ENCODE results near the gene PSKH1.
A peak's percentile ranks its signal among the peaks of the same experiment; 100 is the strongest.
"Not testable (repeated sequence)": the region's sequence is repeated elsewhere in the genome, so short reads cannot be mapped to it uniquely, and the experiment has no call there.

The PSKH1 gene

GRCh38 chr16:67864044-67864443 lies 29.0 kb upstream of the PSKH1 start:
- not testable (repeated sequence) for H3K4me3 ChIP-seq (ENCODE audit: low read depth, low read length); DNase-seq (ENCODE audit: low read depth)

GRCh38 chr16:67864594-67864993 lies 28.5 kb upstream of the PSKH1 start:
- no peak overlapping the region for H3K4me3 ChIP-seq (ENCODE audit: low read depth, low read length)

GRCh38 chr16:67865318-67865717 lies 27.7 kb upstream of the PSKH1 start:
- no peak overlapping the region for H3K4me3 ChIP-seq (ENCODE audit: low read depth, low read length)
- no peak for DNase-seq (ENCODE audit: low read depth)

More at GRCh38 chr16:67864594-67864993, 28.5 kb upstream of the PSKH1 start:
- no peak for DNase-seq (ENCODE audit: low read depth)

- H3K4me3 ChIP-seq (ENCODE audit: low read depth, low read length): no peak overlapping the region
- no peak for DNase-seq (ENCODE audit: low read depth)
Observed at GRCh38 chr16:67868290-67868689, 24.8 kb upstream of the PSKH1 start.

- no peak overlapping the region for H3K4me3 ChIP-seq (ENCODE audit: low read depth, low read length)
- no peak for DNase-seq (ENCODE audit: low read depth)
Observed at GRCh38 chr16:67869653-67870052, 23.4 kb upstream of the PSKH1 start.

- H3K4me3 ChIP-seq (ENCODE audit: low read depth, low read length): no peak overlapping the region
- no peak for DNase-seq (ENCODE audit: low read depth)
Observed at GRCh38 chr16:67871256-67871655, 21.8 kb upstream of the PSKH1 start.

GRCh38 chr16:67872131-67872630 lies 20.9 kb upstream of the PSKH1 start:
- H3K4me3 ChIP-seq (ENCODE audit: low read depth, low read length): no peak overlapping the region

GRCh38 chr16:67872631-67873434 lies 20.2 kb upstream of the PSKH1 start, which contains the start of gene EDC4:
TSS of gene EDC4 (plus strand) at chr16:67873052. CDS start at chr16:67873262, 210 bp downstream.
- no peak for DNase-seq (ENCODE audit: low read depth)
- peak within 1 kb of the TSS; percentile 84 for H3K4me3 ChIP-seq (ENCODE audit: low read depth, low read length)

More at GRCh38 chr16:67872131-67872630, 20.9 kb upstream of the PSKH1 start:
- no peak for DNase-seq (ENCODE audit: low read depth)

GRCh38 chr16:67873435-67874370 lies 19.4 kb upstream of the PSKH1 start:
- H3K4me3 ChIP-seq (ENCODE audit: low read depth, low read length): peak overlapping the region; percentile 84
- DNase-seq (ENCODE audit: low read depth): no peak

GRCh38 chr16:67874372-67874771 lies 18.7 kb upstream of the PSKH1 start:
- H3K4me3 ChIP-seq (ENCODE audit: low read depth, low read length): peak overlapping the region; percentile 84
- DNase-seq (ENCODE audit: low read depth): no peak

- DNase-seq (ENCODE audit: low read depth): no peak
- no peak overlapping the region for H3K4me3 ChIP-seq (ENCODE audit: low read depth, low read length)
Observed at GRCh38 chr16:67877064-67877463, 16.0 kb upstream of the PSKH1 start.

- H3K4me3 ChIP-seq (ENCODE audit: low read depth, low read length): no peak overlapping the region
- no peak for DNase-seq (ENCODE audit: low read depth)
Observed at GRCh38 chr16:67878232-67878631, 14.8 kb upstream of the PSKH1 start.

GRCh38 chr16:67878846-67879245 lies 14.2 kb upstream of the PSKH1 start:
- DNase-seq (ENCODE audit: low read depth): no peak
- no peak overlapping the region for H3K4me3 ChIP-seq (ENCODE audit: low read depth, low read length)

- no peak for DNase-seq (ENCODE audit: low read depth)
- no peak overlapping the region for H3K4me3 ChIP-seq (ENCODE audit: low read depth, low read length)
Observed at GRCh38 chr16:67879462-67879861, 13.6 kb upstream of the PSKH1 start.

- DNase-seq (ENCODE audit: low read depth): no peak
- no peak overlapping the region for H3K4me3 ChIP-seq (ENCODE audit: low read depth, low read length)
Observed at GRCh38 chr16:67879936-67880335, 13.1 kb upstream of the PSKH1 start.

GRCh38 chr16:67880584-67880983 lies 12.5 kb upstream of the PSKH1 start:
- no peak overlapping the region for H3K4me3 ChIP-seq (ENCODE audit: low read depth, low read length)
- no peak for DNase-seq (ENCODE audit: low read depth)

GRCh38 chr16:67881621-67882161 lies 11.4 kb upstream of the PSKH1 start:
- no peak overlapping the region for H3K4me3 ChIP-seq (ENCODE audit: low read depth, low read length)
- no peak for DNase-seq (ENCODE audit: low read depth)

- peak; percentile 47 for DNase-seq (ENCODE audit: low read depth)
- no peak overlapping the region for H3K4me3 ChIP-seq (ENCODE audit: low read depth, low read length)
Observed at GRCh38 chr16:67882374-67883145, 10.5 kb upstream of the PSKH1 start.
